Psoas muscle (tissue), 8 donors: ENCODE results near the gene LRP1. TPM values are rescaled to one million over a fixed set of nuclear protein-coding genes. Genes with fewer than 3 reads are reported as not detected.

ENCODE experiments used
- ATAC-seq, 4 donors: fragments of 200-7000 bp; cut with Tn5 transposase; one replicate each; pipeline ENCODE4 v1.9.1; 2020; ENCODE audit warnings: moderate library complexity in 3 of 4, mild to moderate bottlenecking in 2 of 4
- DNase-seq, 2 donors: peaks; one replicate each; pipeline ENCODE4 v3.0.0-alpha.2; 2020
- H3K27ac ChIP-seq: fragments of 200-600 bp; one replicate; pipeline ENCODE4 v1.8.0; 2022
- H3K27me3 ChIP-seq, 3 donors: fragments of 200-600 bp in 1 of 3; one replicate each; pipeline versions ENCODE4 v1.6.1 to v1.8.0; 2013 to 2022; ENCODE audit warnings: low read length in 2 of 3, mild to moderate bottlenecking in 2 of 3, moderate library complexity in 1 of 3; ENCODE audit not compliant: insufficient read depth in 3 of 3
- H3K36me3 ChIP-seq, 2 donors: fragments of 200-600 bp in 1 of 2; one replicate each; pipeline versions ENCODE4 v1.6.1 to v1.8.0; 2013 to 2022; ENCODE audit warnings: low read depth in 1 of 2, mild to moderate bottlenecking in 1 of 2, moderate library complexity in 1 of 2; ENCODE audit not compliant: insufficient read depth in 1 of 2
- H3K4me1 ChIP-seq: fragments of 200-600 bp; one replicate; pipeline ENCODE4 v1.8.0; 2022
- H3K4me3 ChIP-seq: fragments of 200-600 bp; one replicate; pipeline ENCODE4 v1.8.0; 2022; ENCODE audit warnings: mild to moderate bottlenecking
- H3K9me3 ChIP-seq: fragments of 200-600 bp; one replicate; pipeline ENCODE4 v1.8.0; 2022
- WGBS, 3 donors: extraction: QIAGEN DNeasy Blood & Tissue Kit; methylation state at CpG; one replicate each; pipeline versions ENCODE4 v1.1.6 to v1.1.7; 2013; 5-methylcytosine and 5-hydroxymethylcytosine counted together
- intact Hi-C, 2 donors: fragments of 100-400 bp; cut with DNase I; formaldehyde crosslinking; loops; one replicate each; pipeline versions ENCODE4 v1.11.0 to v1.14.2; 2022
- polyA plus RNA-seq, 3 donors: library from polyadenylated mRNA; stranded (reverse); fragments of 200-250 nt; gene quantifications; one replicate each; pipeline ENCODE4 v1.2.3, GENCODE V29; 2013
- total RNA-seq, 4 donors: library from RNA; stranded (reverse); fragmentation: NEBNext Ultra II Directional in 2 of 4; extraction: Animal tissue kit (Norgen Biotek cat#: 25700) in 2 of 4; gene quantifications; one replicate each; pipeline versions ENCODE4 v1.2.1 to v1.2.4, GENCODE V29; 2021 to 2023
- TF ChIP-seq, protein P1 (sequence below): fragments of 200-600 bp; IDR thresholded peaks from one replicate; pipeline ENCODE4 v1.8.0; 2022; ENCODE audit warnings: antibody characterized with exemption
- donor health status: healthy with polysubstance abuse.
- donor health status: DM: no; HTN: no; CAD: no; lungs with moderate emphysema.
- donor health status: Bipolar disorder and iron deficiency.
- donor health status: healthy.
- donor health status: DM: yes; HTN: yes; CAD: no.
- donor health status: DM: no; HTN: no; CAD: no.
- donor health status: DM: no; HTN: no; CAD: no.
- donor health status: DM: yes; HTN: yes; CAD: no.

LRP1 gene
- total and polyA plus RNA-seq, 7 donors, result 10.7 to 50.6 (median 33.1) TPM

DNA sequence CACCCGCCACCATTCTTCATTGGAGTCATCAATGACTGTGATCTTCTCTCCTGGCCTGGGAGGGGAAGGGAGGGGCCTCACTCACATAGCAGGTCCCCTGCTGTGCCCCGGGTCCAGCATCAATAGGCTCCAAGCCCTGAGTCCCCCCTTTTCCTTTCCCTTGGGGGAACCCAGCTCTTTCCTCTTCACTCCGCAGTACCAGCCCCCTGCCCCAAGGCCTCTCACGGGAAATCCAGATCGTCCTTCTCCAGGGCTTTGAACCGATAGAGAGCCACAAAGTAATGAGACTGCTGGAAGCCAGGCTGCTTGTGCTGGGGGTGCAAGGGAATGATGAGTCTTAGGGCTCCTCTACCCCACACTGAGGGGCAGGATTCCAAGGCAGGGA lies 116.0 kb downstream of the LRP1 start:
- peak overlapping the region; percentile 68 for H3K27ac ChIP-seq
- ATAC-seq (no peak), DNase-seq (peak in 1 of 2 donors; percentile 39)
- H3K4me1 ChIP-seq, result peaks cover 65% of the 10 kb centered on the region
- TF ChIP-seq, protein P1, sequence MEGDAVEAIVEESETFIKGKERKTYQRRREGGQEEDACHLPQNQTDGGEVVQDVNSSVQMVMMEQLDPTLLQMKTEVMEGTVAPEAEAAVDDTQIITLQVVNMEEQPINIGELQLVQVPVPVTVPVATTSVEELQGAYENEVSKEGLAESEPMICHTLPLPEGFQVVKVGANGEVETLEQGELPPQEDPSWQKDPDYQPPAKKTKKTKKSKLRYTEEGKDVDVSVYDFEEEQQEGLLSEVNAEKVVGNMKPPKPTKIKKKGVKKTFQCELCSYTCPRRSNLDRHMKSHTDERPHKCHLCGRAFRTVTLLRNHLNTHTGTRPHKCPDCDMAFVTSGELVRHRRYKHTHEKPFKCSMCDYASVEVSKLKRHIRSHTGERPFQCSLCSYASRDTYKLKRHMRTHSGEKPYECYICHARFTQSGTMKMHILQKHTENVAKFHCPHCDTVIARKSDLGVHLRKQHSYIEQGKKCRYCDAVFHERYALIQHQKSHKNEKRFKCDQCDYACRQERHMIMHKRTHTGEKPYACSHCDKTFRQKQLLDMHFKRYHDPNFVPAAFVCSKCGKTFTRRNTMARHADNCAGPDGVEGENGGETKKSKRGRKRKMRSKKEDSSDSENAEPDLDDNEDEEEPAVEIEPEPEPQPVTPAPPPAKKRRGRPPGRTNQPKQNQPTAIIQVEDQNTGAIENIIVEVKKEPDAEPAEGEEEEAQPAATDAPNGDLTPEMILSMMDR, result no peak
- intact Hi-C loops, result no loop called here
- peak overlapping the region; percentile 56 for H3K4me3 ChIP-seq
- H3K27me3 ChIP-seq, result peaks cover 0 to 2% (median 0%) of the 10 kb centered on the region in 3 donors
- WGBS, 3 donors, result 45 to 54% (median 53%) methylated on average over 6 of the region's 6 CpGs
- no peaks in the 10 kb centered on the region for H3K9me3 ChIP-seq
- peaks cover 0 to 60% of the 10 kb centered on the region in 2 donors for H3K36me3 ChIP-seq

DNA sequence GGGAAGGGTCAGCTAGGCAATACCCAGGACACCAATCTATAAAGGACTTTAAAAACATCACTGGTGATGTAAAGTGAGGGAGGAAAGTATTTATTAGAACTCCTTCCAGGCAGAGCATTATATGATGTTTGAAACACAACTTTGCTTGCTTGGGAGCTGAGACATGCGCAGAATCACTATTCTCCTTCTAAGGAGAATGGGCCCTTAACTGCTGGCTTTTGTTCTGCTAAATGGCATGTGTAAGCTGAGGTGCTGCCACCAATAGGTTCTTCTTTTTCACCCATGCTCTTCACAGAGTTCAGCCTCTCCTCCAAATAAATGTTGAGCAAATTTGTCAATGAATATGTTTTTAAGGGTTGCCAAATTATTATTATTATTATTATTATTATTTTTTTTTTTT lies 118.8 kb downstream of the LRP1 start:
- WGBS, 3 donors, result 95 to 100% (median 97%) methylated on average over 1 of the region's 1 CpG
- Histone ChIP-seq H3K36me3 (peaks cover 0 to 68% of the 10 kb centered on the region in 2 donors), H3K27ac (peak overlapping the region; percentile 58), H3K4me1 (peaks cover 40% of the 10 kb centered on the region), H3K9me3 (no peaks in the 10 kb centered on the region), H3K27me3 (peaks cover 0 to under 1% (median 0%) of the 10 kb centered on the region in 3 donors), H3K4me3 (peak overlapping the region; percentile 87)
- intact Hi-C loops, result no loop called here
- DNase-seq (no peak), ATAC-seq (no peak)
- TF ChIP-seq, protein P1, result no peak

DNA sequence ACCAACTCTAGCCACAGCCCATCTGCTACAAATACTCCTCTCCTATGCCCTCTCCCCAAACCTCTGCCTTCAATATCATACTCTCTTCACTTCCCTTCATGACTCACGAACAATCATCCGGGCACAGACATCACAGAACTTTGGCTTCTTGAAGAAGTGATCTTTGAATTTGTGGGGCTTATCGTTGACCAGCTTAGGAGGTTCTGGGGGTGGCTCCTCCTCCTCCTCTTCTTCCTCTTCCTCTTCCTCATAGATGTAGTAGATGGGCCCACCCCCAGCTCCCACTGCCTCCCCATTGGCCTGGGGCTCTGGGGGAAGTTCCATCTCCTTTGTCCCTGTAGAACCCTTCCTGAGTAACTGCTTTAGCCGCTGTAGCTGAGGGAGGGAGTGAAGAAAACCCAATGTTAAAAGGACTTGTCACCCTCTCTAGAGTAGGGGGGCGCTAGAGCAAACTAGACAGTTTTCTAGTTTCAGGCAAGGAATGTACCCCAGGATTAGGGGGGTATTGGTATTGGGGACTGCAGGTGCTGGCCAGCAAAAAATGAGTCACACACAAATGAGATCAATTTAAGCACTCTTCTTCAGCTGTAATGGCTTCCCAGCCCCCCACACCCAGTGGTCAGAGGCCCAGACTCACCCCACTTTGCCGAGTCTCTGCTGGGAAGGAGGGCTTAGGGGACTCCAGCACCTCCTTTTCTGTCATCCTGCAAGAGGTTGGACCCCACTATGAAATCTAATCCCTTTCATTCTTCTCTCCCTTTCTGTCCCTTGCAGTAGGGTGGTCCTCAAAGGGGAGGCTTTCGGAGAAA lies 120.9 kb downstream of the LRP1 start:
- Histone ChIP-seq H3K27me3 (no peaks in the 10 kb centered on the region), H3K36me3 (peaks cover 0 to 60% of the 10 kb centered on the region in 2 donors), H3K27ac (peak overlapping the region; percentile 98), H3K4me1 (peaks cover 22% of the 10 kb centered on the region), H3K4me3 (peak overlapping the region; percentile 87), H3K9me3 (no peaks in the 10 kb centered on the region)
- 31 to 38% (median 34%) methylated on average over 7 of the region's 7 CpGs for WGBS, 3 donors
- TF ChIP-seq, protein P1, result no peak
- DNase-seq (peak in 1 of 2 donors; percentile 55), ATAC-seq (peak in 1 of 4 donors; percentile 15)
- intact Hi-C loops, result no loop called here

DNA sequence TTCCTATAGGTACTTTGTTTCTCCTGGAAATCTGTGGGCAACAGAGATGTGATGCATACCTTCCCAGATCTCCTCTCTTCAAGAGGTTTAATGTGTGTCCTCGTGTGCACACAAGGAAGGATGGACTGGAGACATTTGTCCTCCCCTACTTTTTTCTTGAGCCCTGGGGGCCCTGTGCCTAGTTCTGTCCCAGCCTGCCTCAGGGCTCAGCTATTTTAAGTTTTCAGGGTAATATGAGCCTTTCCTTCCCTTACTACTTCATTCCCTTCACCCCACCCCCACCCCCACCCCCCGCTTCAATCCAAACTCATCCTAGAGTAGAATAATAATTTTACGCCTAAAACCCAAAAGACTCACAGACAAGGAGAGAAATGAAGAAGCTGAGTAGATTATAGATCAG lies 122.3 kb downstream of the LRP1 start:
- peaks cover 14% of the 10 kb centered on the region for H3K4me1 ChIP-seq
- ATAC-seq (peak; percentile 76 to 84 (median 80)), DNase-seq (peak in 1 of 2 donors; percentile 66)
- no peaks in the 10 kb centered on the region for H3K9me3 ChIP-seq
- TF ChIP-seq, protein P1, result no peak
- no peaks in the 10 kb centered on the region for H3K27me3 ChIP-seq
- WGBS, 3 donors, result 19 to 29% (median 28%) methylated on average over 3 of the region's 3 CpGs
- H3K36me3 ChIP-seq, result peaks cover 0 to 59% of the 10 kb centered on the region in 2 donors
- intact Hi-C loops, result no loop called here
- H3K4me3 ChIP-seq, result peak overlapping the region; percentile 87
- peak overlapping the region; percentile 98 for H3K27ac ChIP-seq
